Gastroesophageal sphincter (tissue), 4 donors: ENCODE data around the gene UGT2A2. TPM values are rescaled to one million over a fixed set of nuclear protein-coding genes. Genes with fewer than 3 reads are reported as not detected.

Source experiments
- ATAC-seq: fragments of 150-250 bp; one replicate; pipeline ENCODE4 v1.9.1; 2016; ENCODE audit warnings: mild to moderate bottlenecking, moderate library complexity
- H3K27ac ChIP-seq, 4 donors: fragments of 200-600 bp; sonication (generic) in 3 of 4; 1 replicate in 3 of 4; 2 replicates in 1 of 4; pipeline ENCODE4 v1.5.1; 2016 to 2019
- H3K27me3 ChIP-seq: fragments of 200-600 bp; sonication (generic); one replicate; pipeline ENCODE4 v1.5.1; 2019
- H3K36me3 ChIP-seq, 2 donors: fragments of 200-600 bp; sonication (generic); one replicate each; pipeline ENCODE4 v1.5.1; 2019; ENCODE audit warnings: control low read depth in 1 of 2
- H3K4me1 ChIP-seq, 3 donors: fragments of 200-600 bp; sonication (generic); 1 replicate in 2 of 3; 2 replicates in 1 of 3; pipeline ENCODE4 v1.5.1; 2016 to 2019; ENCODE audit warnings: control low read depth in 2 of 3
- H3K4me3 ChIP-seq, 2 donors: fragments of 200-600 bp; sonication (generic); one replicate each; pipeline ENCODE4 v1.5.1; 2019; ENCODE audit warnings: mild to moderate bottlenecking in 1 of 2, moderate library complexity in 1 of 2
- H3K9me3 ChIP-seq, 3 donors: fragments of 200-600 bp; sonication (generic); one replicate each; pipeline ENCODE4 v1.5.1; 2017 to 2019; ENCODE audit warnings: control low read depth in 2 of 3
- CTCF ChIP-seq, 4 experiments: fragments of 200-600 bp in 2 of 4; fragments of 450-650 bp in 2 of 4; sonication (generic) in 1 of 4; IDR thresholded peaks; one replicate each; pipeline ENCODE4 v1.5.1; 2017 to 2019; ENCODE audit warnings: antibody characterized with exemption in 4 of 4, mild to moderate bottlenecking in 2 of 4, moderate library complexity in 2 of 4
- EP300 ChIP-seq: sonication (generic); formaldehyde crosslinking; IDR thresholded peaks from one replicate; pipeline ENCODE4 v1.6.1; 2017; ENCODE audit warnings: antibody characterized with exemption, mild to moderate bottlenecking
- POLR2A ChIP-seq, 2 donors: fragments of 450-650 bp; IDR thresholded peaks; one replicate each; pipeline ENCODE4 v1.6.1; 2017; ENCODE audit warnings: antibody characterized with exemption in 2 of 2, mild to moderate bottlenecking in 2 of 2, moderate library complexity in 1 of 2
- POLR2AphosphoS5 ChIP-seq: sonication (generic); formaldehyde crosslinking; IDR thresholded peaks from one replicate; pipeline ENCODE4 v1.6.1; 2017; ENCODE audit warnings: antibody characterized with exemption
- WGBS, 2 donors: methylation state at CpG; one replicate each; pipeline ENCODE4 v1.1.5; 2018; ENCODE audit warnings: low coverage in 1 of 2; 5-methylcytosine and 5-hydroxymethylcytosine counted together
- total RNA-seq, 4 donors: library from RNA; depleted of rRNA; stranded (reverse); fragments of >200 nt; gene quantifications; one replicate each; pipeline ENCODE4 v1.1.0, GENCODE V29; 2016

The UGT2A2 gene
- total RNA-seq, 4 donors from 2014 or later = not detected

- H3K4me3 ChIP-seq = no peak overlapping the region
- no peaks in the 10 kb centered on the region for H3K4me1 ChIP-seq
- no peak for ATAC-seq
- H3K9me3 ChIP-seq = no peaks in the 10 kb centered on the region
- H3K36me3 ChIP-seq = no peaks in the 10 kb centered on the region
- no peaks in the 10 kb centered on the region for H3K27me3 ChIP-seq
- no peak overlapping the region for H3K27ac ChIP-seq
- WGBS, 2 donors = 29 to 100% methylated on average over 1 of the region's 2 CpGs
- no peak for TF ChIP-seq POLR2A (IDR thresholded peaks at IDR 0.05)
- TF ChIP-seq POLR2AphosphoS5 = no peak
These were observed 39.4 kb downstream of the UGT2A2 start for GRCh38 chr4:69600013-69600412.

- Histone ChIP-seq H3K36me3 (no peaks in the 10 kb centered on the region), H3K4me1 (no peaks in the 10 kb centered on the region), H3K27me3 (no peaks in the 10 kb centered on the region), H3K9me3 (no peaks in the 10 kb centered on the region), H3K4me3 (no peak overlapping the region), H3K27ac (no peak overlapping the region)
- WGBS, 2 donors = 33 to 51% methylated on average over 4 of the region's 4 CpGs
- ATAC-seq = no peak
- no peak for TF ChIP-seq CTCF (IDR thresholded peaks at IDR 0.05)
- TF ChIP-seq POLR2A (IDR thresholded peaks at IDR 0.05) = no peak
- TF ChIP-seq EP300 = no peak
- TF ChIP-seq POLR2AphosphoS5 = no peak
These were observed 45.1 kb downstream of the UGT2A2 start for GRCh38 chr4:69594382-69594781.

DNA sequence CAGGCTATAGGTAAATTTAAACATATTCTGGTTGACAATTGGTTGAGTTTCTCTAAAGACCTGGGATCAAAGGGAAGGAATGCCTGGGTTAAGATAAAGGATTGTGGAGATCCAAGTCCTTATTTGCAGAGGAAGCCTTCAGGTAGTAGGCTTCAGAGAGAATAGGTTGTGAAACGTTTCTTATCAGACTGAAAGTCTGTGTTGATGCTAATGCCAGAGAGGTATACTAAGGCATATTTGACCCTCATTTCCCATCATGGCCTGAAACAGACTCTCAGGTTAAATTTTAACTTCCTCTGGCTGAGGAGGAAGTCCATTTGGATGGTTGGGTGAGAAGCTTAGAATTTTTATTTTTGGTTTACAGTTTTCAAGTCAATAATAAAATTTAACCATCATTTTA lies 48.1 kb downstream of the UGT2A2 start:
- H3K36me3 ChIP-seq = no peaks in the 10 kb centered on the region
- WGBS, 2 donors = 22% methylated on average over 1 of the region's 1 CpG; no CpG with 5 or more reads in 1 of the 2 donors
- no peaks in the 10 kb centered on the region for H3K4me1 ChIP-seq
- no peaks in the 10 kb centered on the region for H3K27me3 ChIP-seq
- no peak for ATAC-seq
- TF ChIP-seq POLR2A (IDR thresholded peaks at IDR 0.05) (no peak), EP300 (no peak), CTCF (IDR thresholded peaks at IDR 0.05) (no peak), POLR2AphosphoS5 (no peak)
- no peaks in the 10 kb centered on the region for H3K9me3 ChIP-seq
- no peak overlapping the region for H3K4me3 ChIP-seq
- H3K27ac ChIP-seq = no peak overlapping the region

DNA sequence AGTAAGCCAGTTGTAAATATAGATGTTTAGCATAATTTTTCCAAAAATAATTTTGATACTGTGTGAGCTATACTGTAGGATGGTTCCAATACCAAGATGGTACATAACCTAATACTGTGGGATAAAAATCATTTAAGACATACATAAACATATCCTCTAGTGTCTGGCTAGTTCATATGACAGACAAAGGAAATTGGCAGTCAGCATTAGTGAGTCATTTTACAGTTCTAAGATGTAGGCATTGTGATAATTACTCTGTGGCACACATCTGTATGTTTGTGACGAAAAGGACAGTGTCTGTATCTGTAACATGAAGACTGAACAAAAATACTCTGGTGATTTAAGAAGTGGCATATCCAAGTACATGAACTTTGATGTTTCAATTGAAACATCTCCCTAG lies 49.6 kb downstream of the UGT2A2 start:
- no peaks in the 10 kb centered on the region for H3K4me1 ChIP-seq
- no peak overlapping the region for H3K27ac ChIP-seq
- no peak overlapping the region for H3K4me3 ChIP-seq
- TF ChIP-seq CTCF (IDR thresholded peaks at IDR 0.05) = no peak
- TF ChIP-seq POLR2A (IDR thresholded peaks at IDR 0.05) = no peak
- TF ChIP-seq POLR2AphosphoS5 = no peak
- no peak for TF ChIP-seq EP300
- H3K9me3 ChIP-seq = no peaks in the 10 kb centered on the region
- WGBS, 2 donors = 22 to 80% methylated on average over 1 of the region's 1 CpG
- H3K27me3 ChIP-seq = no peaks in the 10 kb centered on the region
- ATAC-seq = no peak
- no peaks in the 10 kb centered on the region for H3K36me3 ChIP-seq

DNA sequence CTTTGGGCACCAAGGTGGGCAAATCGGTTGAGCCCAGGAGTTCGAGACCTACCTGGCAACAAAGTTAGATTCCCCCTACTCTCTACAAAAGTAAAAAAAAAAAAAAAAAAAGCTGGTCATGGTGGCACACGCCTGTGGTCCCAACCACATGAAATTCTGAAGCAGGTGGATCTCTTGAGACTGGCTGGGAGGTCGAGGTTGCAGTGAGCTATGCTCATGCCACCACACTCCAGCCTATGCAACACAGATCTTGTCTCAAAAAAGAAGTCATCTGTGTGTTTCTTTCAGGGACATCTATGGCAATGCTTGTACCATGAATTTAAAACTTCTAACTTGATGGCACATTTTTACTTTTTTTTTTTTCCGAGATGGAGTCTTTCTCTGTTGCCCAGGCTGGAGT lies 55.3 kb downstream of the UGT2A2 start:
- TF ChIP-seq EP300 (no peak), POLR2A (IDR thresholded peaks at IDR 0.05) (no peak), POLR2AphosphoS5 (no peak), CTCF (IDR thresholded peaks at IDR 0.05) (no peak)
- no peak for ATAC-seq
- no peaks in the 10 kb centered on the region for H3K9me3 ChIP-seq
- H3K36me3 ChIP-seq = no peaks in the 10 kb centered on the region
- H3K4me3 ChIP-seq = no peak overlapping the region
- no peak overlapping the region for H3K27ac ChIP-seq
- H3K4me1 ChIP-seq = no peaks in the 10 kb centered on the region
- H3K27me3 ChIP-seq = no peaks in the 10 kb centered on the region
- WGBS, 2 donors = 52 to 65% methylated on average over 2 to 5 of the region's 5 CpGs

GRCh38 chr4:69583543-69583942 lies 55.9 kb downstream of the UGT2A2 start:
- 46 to 52% methylated on average over 2 of the region's 2 CpGs for WGBS, 2 donors
- no peak overlapping the region for H3K4me3 ChIP-seq
- H3K4me1 ChIP-seq = no peaks in the 10 kb centered on the region
- H3K27ac ChIP-seq = no peak overlapping the region
- no peak for ATAC-seq
- H3K36me3 ChIP-seq = no peaks in the 10 kb centered on the region
- TF ChIP-seq EP300 = no peak
- TF ChIP-seq CTCF (IDR thresholded peaks at IDR 0.05) = no peak
- no peak for TF ChIP-seq POLR2A (IDR thresholded peaks at IDR 0.05)
- no peak for TF ChIP-seq POLR2AphosphoS5
- no peaks in the 10 kb centered on the region for H3K27me3 ChIP-seq
- H3K9me3 ChIP-seq = no peaks in the 10 kb centered on the region
